Ovary (tissue), 9 donors: ENCODE measurements around the gene PACS2. TPM values are rescaled to one million over a fixed set of nuclear protein-coding genes. Genes with fewer than 3 reads are reported as not detected.
"Not testable (repeated sequence)": the region's sequence is repeated elsewhere in the genome, so short reads cannot be mapped to it uniquely, and the experiment has no call there.

Experiments
- DNase-seq, 5 donors: peaks; one replicate each; pipeline ENCODE4 v3.0.0-alpha.2; 2019 to 2020
- H3K27ac ChIP-seq, 2 donors: fragments of 200-600 bp; one replicate each; pipeline versions ENCODE4 v1.5.1 to v1.8.0; 2019 to 2022
- H3K27me3 ChIP-seq: fragments of 200-600 bp; one replicate; pipeline ENCODE4 v1.8.0; 2022
- H3K36me3 ChIP-seq: fragments of 200-600 bp; sonication (generic); one replicate; pipeline ENCODE4 v1.5.1; 2019
- H3K4me1 ChIP-seq: one replicate; pipeline ENCODE4 v1.8.1; 2013; ENCODE audit warnings: mild to moderate bottlenecking, moderate library complexity; ENCODE audit not compliant: insufficient read depth
- H3K4me3 ChIP-seq: fragments of 200-600 bp; sonication (generic); one replicate; pipeline ENCODE4 v1.5.1; 2017
- H3K9me3 ChIP-seq, 2 donors: fragments of 200-600 bp in 1 of 2; sonication (generic) in 1 of 2; one replicate each; pipeline versions ENCODE4 v1.5.1 to v1.8.1; 2013 to 2019; ENCODE audit warnings: mild to moderate bottlenecking in 1 of 2, moderate library complexity in 1 of 2
- EP300 ChIP-seq: sonication (generic); formaldehyde crosslinking; IDR thresholded peaks from one replicate; pipeline ENCODE4 v1.6.1; 2017; ENCODE audit warnings: antibody characterized with exemption
- POLR2A ChIP-seq: fragments of 450-650 bp; IDR thresholded peaks from one replicate; pipeline ENCODE4 v1.6.1; 2017; ENCODE audit warnings: antibody characterized with exemption, mild to moderate bottlenecking, moderate library complexity
- WGBS, 3 donors: extraction: QIAGEN DNeasy Blood & Tissue Kit in 1 of 3; methylation state at CpG; one replicate each; pipeline versions ENCODE4 v1.1.5 to v1.1.7; 2013 to 2017; 5-methylcytosine and 5-hydroxymethylcytosine counted together
- intact Hi-C, 4 donors: fragments of 100-400 bp; cut with DNase I; formaldehyde crosslinking; loops; one replicate each; pipeline versions ENCODE4 v1.11.0 to v1.15.1; 2022 to 2023
- polyA plus RNA-seq, 2 donors: library from polyadenylated mRNA; stranded (reverse); fragments of 200-250 nt in 1 of 2; fragments of 350-450 nt in 1 of 2; fragmentation: Illumina TruSeq in 1 of 2; extraction: RNeasy Lipid Tissue Mini Kit (QIAGEN cat#74804) in 1 of 2; gene quantifications; one replicate each; pipeline ENCODE4 v1.2.3, GENCODE V29; 2013 to 2014
- total RNA-seq, 7 donors: library from RNA; depleted of rRNA in 2 of 7; stranded (reverse); fragments of >200 nt in 2 of 7; fragmentation: NEBNext Ultra II Directional in 3 of 7; extraction: Animal tissue kit (Norgen Biotek cat#: 25700) in 3 of 7; gene quantifications; one replicate each; pipeline versions ENCODE4 v1.1.0 to v1.2.4, GENCODE V29; 2016 to 2023
- TF ChIP-seq, protein P1 (sequence below), 3 donors: fragments of 450-650 bp in 2 of 3; fragments of 200-600 bp in 1 of 3; IDR thresholded peaks; one replicate each; pipeline versions ENCODE4 v1.5.1 to v1.8.0; 2016 to 2022; ENCODE audit warnings: antibody characterized with exemption in 3 of 3, mild to moderate bottlenecking in 1 of 3
- donor health status: DM: no; HTN: no; CAD: no; lungs with moderate emphysema.
- donor health status: DM: no; HTN: no; CAD: no.
- donor health status: Bipolar disorder and iron deficiency.
- donor health status: DM: yes; HTN: yes; CAD: no.
- donor health status: DM: no; HTN: no; CAD: no.
- donor health status: DM: yes; HTN: yes; CAD: no.

Gene PACS2
- total and polyA plus RNA-seq, 9 donors = 21.2 to 91.9 (median 60.6) TPM

DNA sequence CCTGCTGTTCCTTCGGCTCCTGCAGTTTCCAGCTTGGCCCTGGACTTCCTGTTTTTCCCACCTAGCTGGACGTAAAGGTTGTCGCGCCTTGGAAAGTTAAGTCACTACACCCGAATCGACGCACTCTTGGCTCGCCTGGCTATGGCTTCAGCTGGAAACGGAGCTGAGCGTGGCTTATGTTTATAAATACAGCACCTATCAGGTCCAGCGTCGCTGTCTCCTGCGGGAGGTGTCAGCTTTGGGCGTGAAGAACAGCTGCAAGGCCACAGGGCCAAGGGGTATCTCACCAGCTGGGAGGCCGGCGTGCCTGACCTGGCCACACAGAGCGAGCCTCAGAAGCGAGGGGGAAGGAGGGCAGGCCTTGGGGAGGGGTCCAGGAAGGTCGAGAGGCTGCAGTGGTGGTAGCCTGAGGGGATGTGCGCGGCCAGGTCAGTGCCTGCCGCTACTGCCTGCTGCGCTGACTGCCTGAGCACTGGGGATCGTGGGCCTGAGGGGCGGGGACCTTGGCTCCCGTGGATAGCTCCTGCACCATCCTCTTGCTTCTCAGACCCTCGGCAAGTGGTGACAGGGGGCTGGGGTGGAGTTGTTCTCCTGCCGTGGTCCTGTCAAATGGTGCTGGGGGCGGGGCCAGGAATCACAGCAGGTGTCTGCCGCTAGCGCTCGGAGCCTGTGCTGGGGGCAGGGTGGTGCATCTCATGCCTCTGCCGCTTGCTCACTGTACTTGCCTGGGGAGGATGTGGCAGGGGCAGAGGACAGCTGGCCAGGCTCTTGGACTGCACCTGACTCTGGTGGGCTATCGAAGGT, 12.5 kb downstream of the PACS2 start:
- intact Hi-C loops = no loop called here
- H3K4me3 ChIP-seq = no peak overlapping the region
- H3K27ac ChIP-seq = no peak overlapping the region
- H3K27me3 ChIP-seq = no peaks in the 10 kb centered on the region
- no peaks in the 10 kb centered on the region for H3K9me3 ChIP-seq
- TF ChIP-seq POLR2A = no peak
- TF ChIP-seq, protein P1, sequence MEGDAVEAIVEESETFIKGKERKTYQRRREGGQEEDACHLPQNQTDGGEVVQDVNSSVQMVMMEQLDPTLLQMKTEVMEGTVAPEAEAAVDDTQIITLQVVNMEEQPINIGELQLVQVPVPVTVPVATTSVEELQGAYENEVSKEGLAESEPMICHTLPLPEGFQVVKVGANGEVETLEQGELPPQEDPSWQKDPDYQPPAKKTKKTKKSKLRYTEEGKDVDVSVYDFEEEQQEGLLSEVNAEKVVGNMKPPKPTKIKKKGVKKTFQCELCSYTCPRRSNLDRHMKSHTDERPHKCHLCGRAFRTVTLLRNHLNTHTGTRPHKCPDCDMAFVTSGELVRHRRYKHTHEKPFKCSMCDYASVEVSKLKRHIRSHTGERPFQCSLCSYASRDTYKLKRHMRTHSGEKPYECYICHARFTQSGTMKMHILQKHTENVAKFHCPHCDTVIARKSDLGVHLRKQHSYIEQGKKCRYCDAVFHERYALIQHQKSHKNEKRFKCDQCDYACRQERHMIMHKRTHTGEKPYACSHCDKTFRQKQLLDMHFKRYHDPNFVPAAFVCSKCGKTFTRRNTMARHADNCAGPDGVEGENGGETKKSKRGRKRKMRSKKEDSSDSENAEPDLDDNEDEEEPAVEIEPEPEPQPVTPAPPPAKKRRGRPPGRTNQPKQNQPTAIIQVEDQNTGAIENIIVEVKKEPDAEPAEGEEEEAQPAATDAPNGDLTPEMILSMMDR (IDR thresholded peaks at IDR 0.05) = no peak
- TF ChIP-seq EP300 = no peak
- no peaks in the 10 kb centered on the region for H3K36me3 ChIP-seq
- WGBS, 3 donors = 31 to 52% (median 43%) methylated on average over 33 to 34 of the region's 34 CpGs
- DNase-seq = no peak
- H3K4me1 ChIP-seq = peaks cover 28% of the 10 kb centered on the region

GRCh38 chr14:105327695-105328045, 13.1 kb downstream of the PACS2 start:
- H3K27me3 ChIP-seq, DNase-seq, H3K4me3 ChIP-seq, H3K36me3 ChIP-seq, intact Hi-C loops, H3K9me3 ChIP-seq, H3K27ac ChIP-seq: not testable (repeated sequence)
- 81 to 83% (median 81%) methylated on average over 15 to 17 of the region's 17 CpGs for WGBS, 3 donors
- peaks cover 28% of the 10 kb centered on the region for H3K4me1 ChIP-seq

GRCh38 chr14:105328070-105328677, 13.6 kb downstream of the PACS2 start:
- intact Hi-C loops = no loop called here
- TF ChIP-seq EP300 (no peak), POLR2A (no peak)
- TF ChIP-seq, protein P1 (IDR thresholded peaks at IDR 0.05) = no peak
- Histone ChIP-seq H3K9me3 (no peaks in the 10 kb centered on the region), H3K27me3 (no peaks in the 10 kb centered on the region), H3K4me1 (peaks cover 30% of the 10 kb centered on the region), H3K27ac (no peak overlapping the region), H3K4me3 (no peak overlapping the region), H3K36me3 (no peaks in the 10 kb centered on the region)
- no peak for DNase-seq
- 84 to 90% (median 86%) methylated on average over 12 of the region's 12 CpGs for WGBS, 3 donors

- H3K27ac ChIP-seq = no peak overlapping the region
- 80 to 86% (median 81%) methylated on average over 15 of the region's 15 CpGs for WGBS, 3 donors
- H3K9me3 ChIP-seq = no peaks in the 10 kb centered on the region
- no peak for DNase-seq
- no peaks in the 10 kb centered on the region for H3K27me3 ChIP-seq
- peaks cover 30% of the 10 kb centered on the region for H3K4me1 ChIP-seq
- intact Hi-C loops = no loop called here
- TF ChIP-seq, protein P1 (IDR thresholded peaks at IDR 0.05) = no peak
- TF ChIP-seq POLR2A (no peak), EP300 (no peak)
- H3K36me3 ChIP-seq = no peaks in the 10 kb centered on the region
- H3K4me3 ChIP-seq = no peak overlapping the region
Measured at GRCh38 chr14:105328678-105329390, 14.3 kb downstream of the PACS2 start.
